Measurements from ENCODE around the gene TEDC2. TPM values are rescaled to one million over a fixed set of nuclear protein-coding genes. Genes with fewer than 3 reads are reported as not detected.

Gene TEDC2
- total and polyA plus RNA-seq, 9 of the 15 experiments (the other 6 are each of a cell fraction or from before 2014, with no cell fraction given): 0.75 to 57.0 (median 17.6) TPM

GRCh38 chr16:2513405-2514332 is 53.8 kb downstream of the TEDC2 start, which contains the start of gene ATP6V0C (continued):
- TF ChIP-seq, protein P1, sequence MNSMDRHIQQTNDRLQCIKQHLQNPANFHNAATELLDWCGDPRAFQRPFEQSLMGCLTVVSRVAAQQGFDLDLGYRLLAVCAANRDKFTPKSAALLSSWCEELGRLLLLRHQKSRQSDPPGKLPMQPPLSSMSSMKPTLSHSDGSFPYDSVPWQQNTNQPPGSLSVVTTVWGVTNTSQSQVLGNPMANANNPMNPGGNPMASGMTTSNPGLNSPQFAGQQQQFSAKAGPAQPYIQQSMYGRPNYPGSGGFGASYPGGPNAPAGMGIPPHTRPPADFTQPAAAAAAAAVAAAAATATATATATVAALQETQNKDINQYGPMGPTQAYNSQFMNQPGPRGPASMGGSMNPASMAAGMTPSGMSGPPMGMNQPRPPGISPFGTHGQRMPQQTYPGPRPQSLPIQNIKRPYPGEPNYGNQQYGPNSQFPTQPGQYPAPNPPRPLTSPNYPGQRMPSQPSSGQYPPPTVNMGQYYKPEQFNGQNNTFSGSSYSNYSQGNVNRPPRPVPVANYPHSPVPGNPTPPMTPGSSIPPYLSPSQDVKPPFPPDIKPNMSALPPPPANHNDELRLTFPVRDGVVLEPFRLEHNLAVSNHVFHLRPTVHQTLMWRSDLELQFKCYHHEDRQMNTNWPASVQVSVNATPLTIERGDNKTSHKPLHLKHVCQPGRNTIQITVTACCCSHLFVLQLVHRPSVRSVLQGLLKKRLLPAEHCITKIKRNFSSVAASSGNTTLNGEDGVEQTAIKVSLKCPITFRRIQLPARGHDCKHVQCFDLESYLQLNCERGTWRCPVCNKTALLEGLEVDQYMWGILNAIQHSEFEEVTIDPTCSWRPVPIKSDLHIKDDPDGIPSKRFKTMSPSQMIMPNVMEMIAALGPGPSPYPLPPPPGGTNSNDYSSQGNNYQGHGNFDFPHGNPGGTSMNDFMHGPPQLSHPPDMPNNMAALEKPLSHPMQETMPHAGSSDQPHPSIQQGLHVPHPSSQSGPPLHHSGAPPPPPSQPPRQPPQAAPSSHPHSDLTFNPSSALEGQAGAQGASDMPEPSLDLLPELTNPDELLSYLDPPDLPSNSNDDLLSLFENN (IDR thresholded peaks at IDR 0.05; ENCODE audit: low read depth in 2 of 2, low read length in 2 of 2): peak in 1 of 2 experiments; percentile 32; a peak in 1 of 4 replicates
- TF ChIP-seq FIP1L1 (IDR thresholded peaks at IDR 0.05; ENCODE audit: low read depth, low read length, poor library complexity, severe bottlenecking): peak; percentile 49
- no peak for TF ChIP-seq NFE2 (IDR thresholded peaks at IDR 0.05; ENCODE audit: low read depth)
- TF ChIP-seq, protein P2, sequence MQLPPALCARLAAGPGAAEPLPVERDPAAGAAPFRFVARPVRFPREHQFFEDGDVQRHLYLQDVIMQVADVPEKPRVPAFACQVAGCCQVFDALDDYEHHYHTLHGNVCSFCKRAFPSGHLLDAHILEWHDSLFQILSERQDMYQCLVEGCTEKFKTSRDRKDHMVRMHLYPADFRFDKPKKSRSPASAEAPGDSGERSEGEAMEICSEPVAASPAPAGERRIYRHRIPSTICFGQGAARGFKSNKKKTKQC (CRISPR knock-in tag; IDR thresholded peaks at IDR 0.05): no peak
- TF ChIP-seq, protein P3, sequence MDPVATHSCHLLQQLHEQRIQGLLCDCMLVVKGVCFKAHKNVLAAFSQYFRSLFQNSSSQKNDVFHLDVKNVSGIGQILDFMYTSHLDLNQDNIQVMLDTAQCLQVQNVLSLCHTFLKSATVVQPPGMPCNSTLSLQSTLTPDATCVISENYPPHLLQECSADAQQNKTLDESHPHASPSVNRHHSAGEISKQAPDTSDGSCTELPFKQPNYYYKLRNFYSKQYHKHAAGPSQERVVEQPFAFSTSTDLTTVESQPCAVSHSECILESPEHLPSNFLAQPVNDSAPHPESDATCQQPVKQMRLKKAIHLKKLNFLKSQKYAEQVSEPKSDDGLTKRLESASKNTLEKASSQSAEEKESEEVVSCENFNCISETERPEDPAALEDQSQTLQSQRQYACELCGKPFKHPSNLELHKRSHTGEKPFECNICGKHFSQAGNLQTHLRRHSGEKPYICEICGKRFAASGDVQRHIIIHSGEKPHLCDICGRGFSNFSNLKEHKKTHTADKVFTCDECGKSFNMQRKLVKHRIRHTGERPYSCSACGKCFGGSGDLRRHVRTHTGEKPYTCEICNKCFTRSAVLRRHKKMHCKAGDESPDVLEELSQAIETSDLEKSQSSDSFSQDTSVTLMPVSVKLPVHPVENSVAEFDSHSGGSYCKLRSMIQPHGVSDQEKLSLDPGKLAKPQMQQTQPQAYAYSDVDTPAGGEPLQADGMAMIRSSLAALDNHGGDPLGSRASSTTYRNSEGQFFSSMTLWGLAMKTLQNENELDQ (CRISPR knock-in tag; IDR thresholded peaks at IDR 0.05; ENCODE audit: borderline replicate concordance): no peak
- TF ChIP-seq CTCF (IDR thresholded peaks at IDR 0.05 in 2 of 3, conservative IDR thresholded peaks at IDR 0.05 in 1 of 3; ENCODE audit: insufficient read depth in 2 of 3, low read depth in 1 of 3, low read length in 3 of 3): no peak
- no peak for TF ChIP-seq GTF3C2 (IDR thresholded peaks at IDR 0.05; ENCODE audit: borderline replicate concordance, extremely low read depth, insufficient read length)
- TF ChIP-seq, protein P4, sequence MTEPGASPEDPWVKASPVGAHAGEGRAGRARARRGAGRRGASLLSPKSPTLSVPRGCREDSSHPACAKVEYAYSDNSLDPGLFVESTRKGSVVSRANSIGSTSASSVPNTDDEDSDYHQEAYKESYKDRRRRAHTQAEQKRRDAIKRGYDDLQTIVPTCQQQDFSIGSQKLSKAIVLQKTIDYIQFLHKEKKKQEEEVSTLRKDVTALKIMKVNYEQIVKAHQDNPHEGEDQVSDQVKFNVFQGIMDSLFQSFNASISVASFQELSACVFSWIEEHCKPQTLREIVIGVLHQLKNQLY (CRISPR knock-in tag; conservative IDR thresholded peaks at IDR 0.05): no peak
- TF ChIP-seq MYC (IDR thresholded peaks at IDR 0.05; ENCODE audit: low read depth, low read length): peak; percentile 14; the same call in 1 of the 2 replicates
- TF ChIP-seq MYC (CRISPR knock-in tag; IDR thresholded peaks at IDR 0.05; ENCODE audit: borderline replicate concordance, low read depth): no peak
- TF ChIP-seq ARNT (IDR thresholded peaks at IDR 0.05): no peak

All from K562 (cell line).